COR-L47 (cell line): ENCODE measurements around the gene SURF1.

Source experiments
- DNase-seq: peaks from one replicate; lab custom pipeline; 2025; lab: John Stamatoyannopoulos, UW

SURF1 gene

DNA sequence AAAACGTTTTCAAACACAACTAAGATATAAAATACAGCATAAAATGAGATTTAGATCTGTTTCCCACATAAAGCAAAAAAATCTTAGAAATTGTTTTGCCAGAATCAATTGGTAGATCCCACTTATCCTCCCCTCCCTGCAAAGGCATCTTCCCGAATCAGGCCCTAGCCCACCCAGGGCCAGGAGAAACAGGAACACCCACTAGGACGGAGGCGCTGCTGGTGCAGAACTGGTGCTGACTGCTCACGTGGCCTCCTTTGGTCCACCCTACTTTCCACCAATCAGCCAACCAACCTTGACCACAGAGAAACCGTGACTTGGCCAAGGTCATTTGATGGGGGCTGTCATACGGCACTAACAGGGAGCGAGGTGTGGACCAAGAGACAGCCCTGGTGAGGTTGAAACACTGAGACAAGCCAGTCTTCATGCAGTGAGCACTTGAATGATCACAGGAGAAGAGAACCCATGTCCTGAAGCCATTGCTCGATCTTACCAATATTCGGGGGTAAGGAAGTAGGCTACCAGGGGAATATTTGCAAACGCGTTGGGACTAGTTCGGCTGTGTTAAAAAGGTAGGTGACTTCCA lies 5.3 kb upstream of the SURF1 start:
- no peak for DNase-seq

DNA sequence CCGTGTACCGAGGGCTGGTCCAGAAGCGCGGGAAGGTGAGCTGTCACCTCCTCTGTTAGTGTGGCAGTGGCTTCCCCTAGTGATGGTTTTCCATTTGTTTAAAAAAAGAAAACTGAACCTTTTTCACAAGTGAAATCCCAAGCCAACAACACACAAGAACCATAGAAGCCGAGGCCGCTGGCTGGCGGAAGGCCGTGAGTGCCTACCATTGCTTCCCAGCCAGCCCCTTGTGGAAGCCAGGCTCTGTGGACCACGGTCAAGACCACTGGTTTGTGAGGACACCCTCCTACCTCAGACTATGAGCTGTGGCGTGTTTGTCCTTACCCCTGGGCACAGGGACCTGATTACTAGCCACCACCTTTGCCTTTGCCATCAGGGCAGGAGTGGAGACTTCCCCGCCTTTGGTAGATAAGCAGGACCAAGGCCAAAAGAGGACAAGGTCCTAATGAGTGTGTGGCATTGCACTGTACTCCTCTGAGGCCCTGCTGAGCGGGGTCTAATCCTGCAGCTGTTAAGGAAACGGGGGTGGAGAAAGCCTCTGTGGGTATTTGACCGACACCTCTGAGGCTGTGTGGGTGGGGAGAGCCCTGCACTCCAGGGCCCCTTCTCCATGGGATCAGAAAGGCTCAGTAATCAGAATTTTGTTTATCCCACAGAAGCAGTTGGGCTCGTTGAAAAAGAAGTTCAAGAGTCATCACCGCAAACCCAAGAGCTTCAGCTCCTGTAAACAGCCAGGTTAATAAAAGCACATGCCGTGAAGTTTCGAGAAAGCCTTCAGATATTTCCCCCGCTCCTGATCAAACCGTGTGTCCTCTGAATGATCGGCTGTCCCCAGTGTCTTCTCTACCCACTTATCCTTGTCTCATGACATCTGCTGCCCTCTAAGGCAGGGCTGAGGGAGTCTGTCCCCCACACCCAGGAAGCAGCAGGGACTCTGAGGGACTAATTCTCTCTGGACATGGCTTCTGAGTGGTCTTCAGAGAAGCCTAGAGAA lies 4.4 kb upstream of the SURF1 start:
- no peak for DNase-seq

DNA sequence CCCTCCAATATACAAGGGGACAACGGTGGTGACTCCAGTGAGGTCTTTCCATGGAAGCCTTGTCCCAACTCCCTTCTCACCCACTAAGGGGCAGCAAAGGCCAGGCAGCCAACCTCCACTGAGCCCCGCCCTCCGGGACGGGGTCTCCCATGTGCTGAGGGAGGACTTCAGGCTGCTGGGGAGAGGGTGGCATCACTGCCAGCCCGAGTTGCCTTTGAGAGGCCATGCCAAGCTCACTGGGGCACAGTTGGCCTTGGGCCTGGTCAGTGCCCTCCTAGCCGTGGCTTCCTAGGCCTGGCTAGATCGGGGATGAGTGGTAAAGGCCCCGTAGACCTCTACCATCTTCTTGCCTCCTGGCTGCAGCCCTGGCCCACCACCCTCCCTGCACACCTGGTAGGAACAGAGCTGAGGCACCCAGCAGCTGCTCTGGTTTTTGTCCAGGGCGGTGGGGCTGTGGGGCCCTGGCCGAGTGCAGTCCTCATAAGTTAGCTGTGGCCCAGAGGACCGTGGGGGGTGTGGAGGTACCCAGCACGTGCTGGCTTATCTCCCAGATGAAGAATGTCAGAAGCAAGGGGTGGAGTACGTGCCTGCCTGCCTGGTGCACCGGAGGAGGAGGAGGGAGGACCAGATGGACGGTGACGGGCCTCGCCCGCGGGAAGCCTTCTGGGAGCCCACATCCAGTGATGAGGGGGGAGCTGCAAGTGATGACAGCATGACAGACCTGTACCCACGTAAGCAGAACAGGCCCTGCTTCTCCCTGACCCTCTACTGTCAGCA lies 3.3 kb upstream of the SURF1 start:
- DNase-seq, result no peak

DNA sequence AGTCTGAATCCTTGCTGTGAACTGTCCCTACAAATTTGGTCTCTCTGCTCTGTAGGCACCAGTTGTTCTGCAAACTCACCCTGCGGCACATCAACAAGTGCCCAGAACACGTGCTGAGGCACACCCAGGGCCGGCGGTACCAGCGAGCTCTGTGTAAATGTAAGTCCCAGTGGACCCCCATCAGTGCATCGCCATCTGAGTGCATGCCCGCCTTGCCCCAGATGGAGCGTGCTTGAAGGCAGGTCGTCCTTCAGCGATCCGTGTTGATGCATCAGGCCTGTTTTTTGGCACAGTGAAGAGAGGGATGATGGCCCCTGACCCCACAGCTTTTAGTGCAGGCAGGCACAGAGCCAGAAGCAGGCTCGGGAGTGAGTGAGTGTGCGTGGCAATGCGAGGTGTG lies 1.4 kb upstream of the SURF1 start:
- no peak for DNase-seq

DNA sequence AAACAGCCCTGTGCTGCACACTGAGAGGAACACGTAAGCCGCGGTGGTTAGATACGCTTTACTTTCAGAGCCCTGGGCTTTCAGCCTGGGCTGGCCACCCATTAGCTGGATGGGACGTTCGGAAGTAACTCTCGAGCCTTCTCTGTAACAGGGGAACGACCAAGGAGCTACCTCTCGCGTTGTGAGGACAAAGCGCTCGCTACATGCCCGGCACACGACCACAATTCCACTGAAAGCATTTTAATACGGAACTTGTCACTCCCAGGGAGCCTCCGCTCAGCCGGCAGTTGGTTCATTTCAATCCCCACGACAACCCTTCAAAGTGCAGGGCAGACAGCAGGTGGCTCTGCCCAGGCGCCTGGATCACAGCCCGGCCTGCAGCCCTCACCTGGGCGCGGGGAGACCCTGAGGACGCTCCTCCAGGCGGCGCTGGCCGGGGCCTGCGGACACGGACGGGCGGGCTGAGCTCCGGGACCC lies 368 bp downstream of the SURF1 start:
- no peak for DNase-seq

DNA sequence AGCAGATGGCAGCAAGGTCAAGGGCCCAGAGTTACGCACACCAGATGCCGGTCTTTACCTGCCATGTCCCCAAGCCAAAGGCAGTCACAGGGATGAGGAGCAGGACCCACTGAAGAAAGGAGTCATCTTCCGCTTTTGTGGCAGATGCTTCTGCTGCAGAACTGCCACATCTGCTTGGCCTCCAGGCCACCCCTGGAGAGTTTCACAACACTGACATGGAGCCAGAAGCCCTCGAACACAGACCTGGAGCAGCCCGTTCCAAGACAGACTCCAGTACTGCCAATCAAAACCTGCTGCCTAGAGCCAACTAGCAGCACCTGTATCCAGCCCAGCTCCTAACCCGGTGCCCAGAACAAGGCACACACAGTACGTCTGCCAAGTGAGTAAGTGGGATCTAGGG lies 1.5 kb downstream of the SURF1 start:
- no peak for DNase-seq

DNA sequence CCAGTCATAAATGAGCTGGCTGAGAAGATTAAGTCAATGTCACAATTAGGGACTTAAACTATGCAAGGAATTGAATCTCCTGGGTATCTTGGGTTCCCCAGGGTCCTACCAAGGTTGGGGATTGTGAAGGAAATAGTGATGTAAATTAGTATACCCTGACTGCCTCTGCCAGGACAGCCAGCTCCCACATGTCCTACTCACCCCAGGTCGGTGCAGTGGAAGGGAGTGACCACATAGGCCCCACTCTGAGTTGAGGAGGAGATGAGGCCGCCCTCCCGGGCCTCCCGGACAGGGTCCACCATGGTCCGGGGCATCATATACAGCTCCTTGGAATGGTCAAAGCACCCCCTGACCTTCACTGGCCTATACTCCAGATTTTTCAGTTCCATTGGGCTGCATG lies 2.7 kb downstream of the SURF1 start:
- DNase-seq, result no peak

DNA sequence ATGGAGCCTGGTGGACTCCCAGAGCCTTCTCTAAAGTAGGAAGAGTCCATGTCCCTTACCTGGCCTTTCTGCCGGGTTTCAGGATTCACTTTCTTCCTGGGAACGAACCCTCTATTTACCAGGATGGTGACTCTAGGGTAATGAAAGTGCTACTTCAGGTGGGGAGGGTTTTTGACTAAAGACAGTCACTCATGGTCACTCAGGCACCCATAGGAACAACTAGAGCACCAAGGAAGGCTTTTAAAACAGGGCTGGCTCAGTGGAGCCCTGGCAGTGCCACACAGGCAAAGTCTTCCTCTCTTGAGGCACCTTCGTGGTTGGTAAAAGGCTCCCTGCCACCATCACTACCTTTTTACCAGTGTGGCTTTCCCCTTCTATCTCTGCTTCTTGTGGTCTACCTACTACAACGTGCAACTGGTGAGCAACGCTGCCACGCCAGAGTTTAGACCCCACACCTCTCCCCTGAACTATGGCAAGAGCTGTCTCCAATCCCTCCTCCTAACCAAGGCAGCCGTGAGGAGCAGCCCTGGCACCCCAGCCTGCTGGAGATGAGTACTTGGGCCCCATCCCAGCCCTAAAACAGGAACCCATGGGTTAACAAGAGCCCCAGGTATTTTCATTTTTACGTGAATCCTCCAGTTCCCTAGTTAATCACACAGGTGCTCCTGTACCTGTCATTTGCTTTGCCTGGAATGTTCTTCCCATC lies 3.5 kb downstream of the SURF1 start:
- DNase-seq, result no peak

DNA sequence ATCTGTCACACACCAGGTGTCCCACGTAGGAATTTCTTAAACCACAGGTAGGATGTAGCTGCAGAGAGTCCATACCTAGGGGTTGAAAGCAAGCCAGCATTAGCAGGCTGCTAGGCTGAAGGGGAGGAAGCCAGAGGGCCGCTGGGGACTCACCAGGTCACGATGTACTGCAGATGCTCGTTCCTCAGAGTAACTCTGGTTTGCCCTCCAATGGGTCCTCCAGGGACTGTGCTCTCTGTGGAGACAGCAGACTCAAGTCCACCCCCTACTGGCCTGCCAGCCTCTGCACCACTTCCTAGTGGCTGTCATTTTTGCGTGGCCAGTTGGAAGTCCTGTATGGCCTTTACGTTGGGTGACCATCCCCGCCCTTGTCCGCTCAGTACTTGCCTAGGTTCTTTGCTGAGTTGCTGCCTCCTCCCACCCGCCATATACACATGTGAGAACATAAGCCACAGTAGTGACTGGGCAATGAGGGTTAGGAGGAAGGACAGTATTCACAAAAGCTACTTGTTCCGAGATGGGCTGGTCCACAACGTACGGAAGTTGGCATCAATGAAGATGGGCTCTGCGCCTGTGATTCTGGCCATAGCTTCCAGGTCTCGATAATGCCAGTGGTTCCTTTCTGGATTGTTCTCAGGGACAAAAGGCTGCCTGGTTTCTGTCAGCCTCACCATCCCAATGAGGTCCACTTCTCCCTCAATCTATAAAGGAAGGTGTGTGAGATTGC lies 4.2 kb downstream of the SURF1 start:
- DNase-seq, result peak; percentile 38

DNA sequence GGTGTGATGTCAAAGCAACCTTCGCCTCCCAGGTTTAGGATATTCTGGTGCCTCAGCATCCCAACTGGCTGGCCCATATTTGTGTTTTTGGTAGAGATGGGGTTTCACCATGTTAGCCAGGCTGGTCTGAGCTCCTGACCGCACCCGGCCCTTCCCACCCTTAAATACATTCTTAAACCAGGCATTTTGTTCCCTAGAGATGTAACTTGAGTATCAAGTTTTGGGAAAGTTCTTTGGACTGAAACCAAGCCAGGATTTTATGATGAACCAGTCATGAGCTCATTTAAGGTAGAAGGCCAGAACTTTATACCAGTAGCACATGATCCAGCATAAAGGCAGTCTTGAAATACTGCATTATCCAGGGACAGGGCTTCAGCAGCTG lies 4.8 kb downstream of the SURF1 start:
- DNase-seq, result no peak

DNA sequence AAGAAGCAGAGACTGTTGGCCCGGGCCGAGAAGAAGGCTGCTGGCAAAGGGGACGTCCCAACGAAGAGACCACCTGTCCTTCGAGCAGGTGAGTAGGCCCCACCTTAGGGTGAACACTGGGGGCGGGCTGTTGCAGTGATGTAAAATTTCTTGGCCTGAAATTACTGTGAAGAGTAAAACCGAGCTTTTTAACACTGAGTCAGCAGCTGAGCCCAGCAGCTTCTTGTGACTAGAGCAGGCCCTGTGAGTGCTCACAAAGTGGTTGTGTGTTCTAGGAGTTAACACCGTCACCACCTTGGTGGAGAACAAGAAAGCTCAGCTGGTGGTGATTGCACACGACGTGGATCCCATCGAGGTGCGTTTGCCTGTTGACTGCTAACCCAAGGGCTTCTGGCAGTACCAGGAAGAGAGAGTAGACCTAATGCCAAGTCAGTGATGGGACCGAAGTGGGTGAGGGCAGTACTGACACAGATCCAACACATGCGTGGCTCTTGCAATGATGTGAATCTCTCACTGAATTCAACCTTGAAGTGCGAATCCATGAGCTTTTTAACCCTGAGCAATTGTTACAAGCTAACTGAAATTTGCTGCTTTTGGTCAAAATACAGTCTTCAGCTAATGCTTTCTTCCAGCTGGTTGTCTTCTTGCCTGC lies 6.2 kb downstream of the SURF1 start:
- DNase-seq, result no peak

DNA sequence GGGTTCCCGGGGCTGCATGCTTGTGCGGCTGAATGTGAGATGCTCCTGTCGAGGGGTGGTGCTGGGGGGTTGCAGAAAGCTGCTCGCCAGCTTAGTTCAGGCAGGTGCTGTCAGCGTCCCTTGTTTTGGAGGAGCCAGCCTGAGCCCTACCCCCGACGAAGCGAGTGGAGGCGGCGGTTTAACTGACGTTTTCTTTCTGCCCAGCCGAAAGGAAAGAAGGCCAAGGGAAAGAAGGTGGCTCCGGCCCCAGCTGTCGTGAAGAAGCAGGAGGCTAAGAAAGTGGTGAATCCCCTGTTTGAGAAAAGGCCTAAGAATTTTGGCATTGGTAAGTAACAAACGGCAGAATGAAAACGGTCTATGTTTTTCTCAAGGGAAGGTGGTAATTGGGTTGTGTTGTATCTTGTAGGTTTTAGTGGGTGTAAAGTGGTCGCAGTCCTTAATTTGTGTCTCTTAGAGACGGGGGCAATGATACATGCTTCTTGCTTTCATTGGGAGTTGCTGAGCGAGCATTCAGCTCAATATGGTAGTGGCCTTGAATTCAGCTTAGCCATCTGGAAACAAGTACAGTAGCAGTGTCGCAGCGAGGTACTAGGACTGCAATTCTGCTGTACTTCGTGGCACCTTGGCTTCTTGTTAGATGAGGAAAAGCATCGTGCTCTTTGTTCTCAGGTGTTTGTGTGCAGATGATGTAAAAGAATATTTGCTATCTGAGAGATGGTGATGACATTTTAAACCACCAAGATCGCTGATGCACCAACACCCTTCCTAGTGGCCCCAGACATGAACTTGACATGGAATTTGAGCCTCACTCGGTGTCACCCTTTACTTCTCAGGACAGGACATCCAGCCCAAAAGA lies 7.3 kb downstream of the SURF1 start:
- DNase-seq, result no peak

DNA sequence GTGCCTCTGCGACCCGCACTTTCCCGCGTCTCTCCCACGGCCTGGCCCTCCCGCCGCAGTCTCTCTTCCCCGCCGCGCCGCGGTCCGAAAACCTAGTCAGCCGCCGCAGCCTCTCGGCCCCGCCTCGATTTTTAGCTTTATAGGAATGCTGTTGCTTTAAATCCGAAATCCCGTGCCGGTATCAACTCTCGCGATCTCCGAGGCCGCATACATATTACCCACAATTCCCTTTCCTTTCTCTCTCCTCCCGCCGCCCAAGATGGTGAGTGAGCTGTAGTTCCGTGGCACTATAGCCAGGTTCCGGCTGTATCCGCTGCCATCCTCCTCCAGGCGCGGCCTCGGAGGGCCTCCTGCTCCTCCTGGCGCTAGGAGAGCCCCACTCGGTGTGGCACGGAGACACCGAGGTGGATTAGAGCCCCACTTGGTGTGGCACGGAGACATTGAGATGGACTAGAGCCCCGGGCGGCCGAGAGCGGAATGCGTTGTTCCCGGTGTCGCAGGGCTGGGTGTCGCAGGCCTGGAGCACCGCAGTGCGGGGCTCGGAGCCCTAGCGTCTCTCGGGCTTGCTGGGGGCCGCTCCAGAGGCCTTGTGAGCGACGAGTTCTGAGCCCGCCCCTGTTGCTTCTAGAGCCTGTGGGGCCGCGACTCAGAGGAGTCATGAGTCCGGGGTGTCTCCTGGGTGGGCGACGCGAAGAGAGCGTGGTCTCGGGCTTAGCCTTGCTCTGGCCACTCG lies 8.1 kb downstream of the SURF1 start, which contains the start of the genes MED22 and RPL7A:
Gene MED22, minus strand, starts transcription at position 147 of the 733 bp plus-strand sequence. CDS start 1,469 bp downstream, outside the sequence.
Gene RPL7A, plus strand, starts transcription at position 234 of the 733 bp plus-strand sequence. Its CDS starts 26 bp downstream, at position 260.
- peak; percentile 94 for DNase-seq

DNA sequence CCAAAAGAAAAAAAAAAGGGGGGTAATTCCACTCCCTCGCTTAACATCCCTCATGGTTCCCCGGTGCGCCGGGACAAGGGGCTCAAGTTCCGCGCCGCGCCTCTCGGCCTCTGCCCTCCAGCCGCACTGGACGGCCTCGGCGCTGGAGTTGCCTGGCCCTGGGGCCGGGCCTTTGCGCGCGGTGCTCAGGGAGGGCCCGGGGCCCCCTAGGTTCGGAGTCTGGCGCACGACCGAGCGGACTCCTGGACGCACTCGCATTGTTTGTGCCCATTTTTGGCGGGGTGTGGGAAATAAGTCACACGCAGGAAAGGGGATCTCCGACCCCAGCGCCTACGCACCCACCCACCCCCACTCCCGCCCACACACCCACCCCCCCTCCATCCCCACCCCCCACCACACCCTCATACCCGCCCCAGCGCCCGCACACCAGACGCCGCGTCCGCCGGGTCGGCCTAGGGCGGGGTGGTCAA lies 8.7 kb downstream of the SURF1 start:
- peak; percentile 28 for DNase-seq

DNA sequence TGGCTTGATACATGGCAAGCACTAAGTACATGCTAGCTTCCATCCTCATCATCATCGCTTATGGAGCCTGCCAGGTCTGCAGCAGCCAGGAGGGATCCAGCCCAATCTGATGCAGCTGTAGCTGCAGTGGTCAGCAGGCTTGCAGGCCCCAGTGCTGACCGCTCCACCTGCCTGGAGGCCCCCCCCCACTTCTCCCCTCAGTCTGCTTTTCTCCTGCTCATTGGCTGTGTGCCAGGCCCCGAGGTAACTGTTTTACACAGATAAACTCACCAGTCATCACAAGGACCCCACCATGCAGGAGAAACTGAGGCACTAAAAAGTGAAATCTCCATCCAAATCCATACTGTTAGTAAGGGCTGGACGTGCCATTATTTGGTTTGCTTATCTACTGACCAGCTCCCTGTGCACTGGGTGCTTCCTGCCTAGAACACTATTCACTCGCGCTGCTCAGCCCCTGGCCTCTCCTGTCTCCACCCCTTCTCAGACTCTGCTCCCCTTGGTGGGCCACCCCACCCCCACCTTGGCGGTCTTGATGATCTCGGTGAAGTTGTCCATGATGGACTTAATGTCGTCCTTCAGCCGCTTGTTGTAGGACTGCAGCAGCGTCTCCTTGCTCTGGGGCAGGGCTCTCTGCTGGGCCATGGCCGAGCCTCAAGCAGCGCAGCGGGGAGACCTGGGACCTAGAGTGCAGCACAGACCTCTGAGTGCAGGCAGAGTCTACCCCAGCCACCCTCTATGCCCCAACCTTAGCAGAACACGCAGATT lies 10.1 kb downstream of the SURF1 start:
- no peak for DNase-seq

DNA sequence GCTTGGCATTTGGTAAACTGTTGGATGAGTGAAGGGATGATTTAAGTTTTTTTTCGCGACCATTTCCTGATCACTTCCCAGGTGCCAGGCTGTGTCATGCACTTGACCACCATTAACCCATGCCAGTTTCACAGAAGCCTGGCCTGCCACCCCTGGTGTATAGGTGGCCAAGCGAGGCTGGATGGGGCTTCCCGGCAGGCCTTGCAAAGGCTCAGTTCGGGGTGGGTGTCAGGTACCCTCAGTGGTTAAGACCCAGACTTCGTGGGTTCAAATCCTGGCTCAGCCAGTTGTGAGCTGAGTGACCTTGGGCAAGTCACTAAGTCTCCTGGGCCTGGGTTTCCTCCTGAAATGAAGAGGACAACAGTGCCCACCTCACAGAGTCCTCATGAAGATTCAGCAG lies 10.7 kb downstream of the SURF1 start:
- DNase-seq, result no peak

DNA sequence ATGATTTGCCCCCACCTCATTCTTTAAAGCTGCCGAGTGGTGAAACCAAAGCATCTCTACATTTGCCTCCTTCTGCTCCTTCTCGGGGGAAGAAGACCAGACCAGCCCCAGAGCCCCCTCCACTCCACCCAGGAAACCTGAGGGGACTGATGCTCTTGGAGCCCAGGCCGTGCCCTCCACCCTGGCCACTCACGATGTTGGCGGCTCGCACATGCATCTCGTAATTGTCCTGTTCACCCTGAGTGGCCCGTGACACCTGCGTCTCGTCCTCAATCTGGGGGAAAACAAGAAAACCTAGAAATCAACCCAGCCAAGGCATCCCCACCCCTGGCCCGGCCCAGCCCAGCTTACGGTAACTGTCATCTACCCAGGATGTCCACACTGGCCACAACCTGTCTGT lies 11.3 kb downstream of the SURF1 start:
- DNase-seq, result no peak

DNA sequence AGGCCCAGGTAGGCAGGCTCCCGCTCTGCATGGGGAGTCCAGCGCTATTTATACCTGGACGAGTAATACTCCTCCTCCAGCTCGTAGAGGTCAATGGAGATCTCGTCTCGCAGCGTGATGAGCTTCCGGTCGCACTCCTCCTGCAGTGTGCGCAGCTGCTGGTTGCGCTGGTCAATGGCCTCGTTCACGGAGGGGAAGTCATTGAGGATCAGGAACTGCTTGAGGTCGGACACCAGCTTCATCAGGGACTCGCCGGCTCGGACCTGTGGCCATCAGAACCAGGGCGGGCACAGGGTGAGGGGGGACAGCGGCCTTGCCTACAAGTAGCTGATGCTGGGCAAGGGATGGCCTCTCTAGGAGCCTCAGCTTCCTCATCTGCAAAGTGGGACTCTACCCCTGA lies 12.2 kb downstream of the SURF1 start:
- DNase-seq, result no peak
